PC-3 (cell line): ENCODE data around the gene IGFBPL1. TPM values are rescaled to one million over a fixed set of nuclear protein-coding genes. Genes with fewer than 3 reads are reported as not detected.

ENCODE experiments used
- ATAC-seq: fragments of 200-7000 bp; cut with Tn5 transposase; 2 replicates; pipeline ENCODE4 v1.9.1; 2020; ENCODE audit warnings: mild to moderate bottlenecking, moderate library complexity
- BruUV-seq: library from RNA; stranded (reverse); fragments of 400-500 nt; replicated peaks from 2 replicates; lab custom pipeline; 2021; lab: Mats Ljungman, UMichigan
- CTCF ChIA-PET: fragments of 300-600 bp; sonication (Branson Sonifier 250); formaldehyde crosslinking; loops from one replicate; lab custom pipeline; 2022; ENCODE audit warnings: antibody characterized with exemption; lab: Charles Lee
- POLR2A ChIA-PET: fragments of 300-600 bp; sonication (Branson Sonifier 250); formaldehyde crosslinking; loops from one replicate; lab custom pipeline; 2022; ENCODE audit warnings: antibody characterized with exemption; ENCODE audit not compliant: unreplicated experiment; lab: Charles Lee
- DNase-seq: peaks from one replicate; pipeline ENCODE4 v3.0.0-alpha.2; 2015
- H2AFZ ChIP-seq: fragments of 300-600 bp; sonication (generic); 2 replicates; pipeline ENCODE4 v1.6.0; 2016; ENCODE audit warnings: antibody characterized with exemption, low read length
- H3F3A ChIP-seq: fragments of 300-600 bp; sonication (generic); one replicate; pipeline ENCODE4 v1.6.0; 2017; ENCODE audit warnings: antibody characterized with exemption, low read length, control low read depth, mild to moderate bottlenecking; ENCODE audit not compliant: unreplicated experiment
- H3K27ac ChIP-seq: fragments of 300-600 bp; sonication (generic); 2 replicates; pipeline ENCODE4 v1.5.1; 2016; ENCODE audit warnings: mild to moderate bottlenecking, low read length
- H3K27me3 ChIP-seq: fragments of 300-600 bp; sonication (generic); 2 replicates; pipeline ENCODE4 v1.6.1; 2016; ENCODE audit warnings: low read length, mixed read lengths
- H3K36me3 ChIP-seq: fragments of 300-600 bp; sonication (generic); 2 replicates; pipeline ENCODE4 v1.6.1; 2016; ENCODE audit warnings: low read depth, mixed run types, low read length, mixed read lengths
- H3K4me1 ChIP-seq: fragments of 300-600 bp; sonication (generic); 2 replicates; pipeline ENCODE4 v1.5.1; 2016; ENCODE audit warnings: low read length; ENCODE audit not compliant: insufficient read depth
- H3K4me2 ChIP-seq: fragments of 300-600 bp; sonication (generic); 2 replicates; pipeline ENCODE4 v1.6.0; 2016; ENCODE audit warnings: low read length
- H3K4me3 ChIP-seq: fragments of 300-600 bp; sonication (generic); 2 replicates; pipeline ENCODE4 v1.5.1; 2016; ENCODE audit warnings: mild to moderate bottlenecking, low read length, mixed read lengths
- H3K79me2 ChIP-seq: fragments of 300-600 bp; sonication (generic); 2 replicates; pipeline ENCODE4 v1.6.1; 2017; ENCODE audit warnings: low read length, mixed read lengths
- H3K9ac ChIP-seq: fragments of 300-600 bp; sonication (generic); 2 replicates; pipeline ENCODE4 v1.6.0; 2016; ENCODE audit warnings: mild to moderate bottlenecking, low read length
- H3K9me2 ChIP-seq: fragments of 300-600 bp; sonication (generic); replicated peaks from 2 replicates; pipeline ENCODE4 v1.6.1; 2016; ENCODE audit warnings: mixed run types, low read length, mixed read lengths
- H3K9me3 ChIP-seq: fragments of 300-600 bp; sonication (generic); 2 replicates; pipeline ENCODE4 v1.6.1; 2016; ENCODE audit warnings: low read length, mixed read lengths
- H4K20me1 ChIP-seq: fragments of 300-600 bp; sonication (generic); 2 replicates; pipeline ENCODE4 v1.6.1; 2016; ENCODE audit warnings: low read length, mixed read lengths
- CTCF ChIP-seq: fragments of 300-600 bp; sonication (generic); conservative IDR thresholded peaks from 2 replicates; pipeline ENCODE4 v1.5.1; 2017; ENCODE audit warnings: antibody characterized with exemption, low read depth, mild to moderate bottlenecking, low read length
- EZH2 ChIP-seq: fragments of 300-600 bp; sonication (generic); IDR thresholded peaks from one replicate; pipeline ENCODE4 v1.6.1; 2017; ENCODE audit warnings: antibody characterized with exemption, mild to moderate bottlenecking, low read length; ENCODE audit not compliant: unreplicated experiment
- EZH2phosphoT487 ChIP-seq: fragments of 300-600 bp; sonication (generic); IDR thresholded peaks from 2 replicates; pipeline ENCODE4 v1.6.1; 2018; ENCODE audit warnings: mild to moderate bottlenecking, antibody characterized with exemption, low read length, borderline replicate concordance
- intact Hi-C: fragments of 100-400 bp; cut with micrococcal nuclease; formaldehyde crosslinking; loops from 2 replicates; pipeline ENCODE4 v1.9.0; 2023
- total RNA-seq: library from RNA; depleted of rRNA; stranded (reverse); fragments of >200 nt; gene quantifications from 2 replicates; pipeline ENCODE4 v1.2.3, GENCODE V29; 2014

Gene IGFBPL1
- total RNA-seq, 1 experiment from 2014 or later = 0.66 TPM

- TF ChIP-seq EZH2 (no peak), EZH2phosphoT487 (no peak), CTCF (no peak)
- Histone ChIP-seq H3K27me3 (no peaks in the 10 kb centered on the region), H3K79me2 (no peaks in the 10 kb centered on the region), H3K4me3 (no peak overlapping the region), H3K9ac (no peak overlapping the region), H2AFZ (no peak overlapping the region), H3K4me1 (no peaks in the 10 kb centered on the region), H4K20me1 (no peaks in the 10 kb centered on the region), H3K9me2 (no peaks in the 10 kb centered on the region), H3K9me3 (no peaks in the 10 kb centered on the region), H3F3A (no peaks in the 10 kb centered on the region), H3K27ac (no peak overlapping the region), H3K4me2 (no peak overlapping the region), H3K36me3 (no peaks in the 10 kb centered on the region)
- ATAC-seq = no peak
- ChIA-PET POLR2A (no interaction called here), CTCF (interaction anchor here (0.6 kb wide), 1 partner anchor 375 kb away, joined by 4 read pairs; no protein-coding TSS in a partner anchor)
- DNase-seq = no peak
- intact Hi-C loops = loop anchor here (2.0 kb wide), 1 partner anchor 31 kb away; no protein-coding TSS in a partner anchor
- BruUV-seq = no TSS peak
These were observed 54.1 kb downstream of the IGFBPL1 start for GRCh38 chr9:38370176-38370575.

- Histone ChIP-seq H2AFZ (no peak overlapping the region), H3K36me3 (no peaks in the 10 kb centered on the region), H3K79me2 (no peaks in the 10 kb centered on the region), H3K27ac (no peak overlapping the region), H4K20me1 (no peaks in the 10 kb centered on the region), H3K9me3 (no peaks in the 10 kb centered on the region), H3K9me2 (no peaks in the 10 kb centered on the region), H3K4me3 (no peak overlapping the region), H3K27me3 (no peaks in the 10 kb centered on the region), H3K4me1 (no peaks in the 10 kb centered on the region), H3K9ac (no peak overlapping the region), H3F3A (no peaks in the 10 kb centered on the region), H3K4me2 (no peak overlapping the region)
- ATAC-seq = no peak
- no peak for DNase-seq
- no peak for TF ChIP-seq CTCF
- TF ChIP-seq EZH2 = no peak
- no peak for TF ChIP-seq EZH2phosphoT487
- BruUV-seq = no TSS peak
- intact Hi-C loops = loop anchor here (10.0 kb wide), 1 partner anchor 784 kb away; no protein-coding TSS in a partner anchor
- CTCF ChIA-PET = no interaction called here
- POLR2A ChIA-PET = no interaction called here
These were observed 55.5 kb downstream of the IGFBPL1 start for GRCh38 chr9:38368731-38369130.

- no peak overlapping the region for H2AFZ ChIP-seq
- TF ChIP-seq EZH2phosphoT487 (no peak), EZH2 (no peak), CTCF (no peak)
- no peak overlapping the region for H3K27ac ChIP-seq
- peaks cover under 1% of the 10 kb centered on the region; the same call in 1 of the 2 replicates for H3K4me1 ChIP-seq
- H3K79me2 ChIP-seq = no peaks in the 10 kb centered on the region
- intact Hi-C loops = loop anchor here (10.0 kb wide), 1 partner anchor 783 kb away; no protein-coding TSS in a partner anchor
- CTCF ChIA-PET = no interaction called here
- no peak overlapping the region for H3K4me3 ChIP-seq
- H3K9me2 ChIP-seq = no peaks in the 10 kb centered on the region
- no peak overlapping the region for H3K9ac ChIP-seq
- H3K4me2 ChIP-seq = no peak overlapping the region
- H3K36me3 ChIP-seq = no peaks in the 10 kb centered on the region
- DNase-seq = no peak
- BruUV-seq = no TSS peak
- no peaks in the 10 kb centered on the region for H4K20me1 ChIP-seq
- H3K9me3 ChIP-seq = no peaks in the 10 kb centered on the region
- no peaks in the 10 kb centered on the region for H3K27me3 ChIP-seq
- POLR2A ChIA-PET = no interaction called here
- no peaks in the 10 kb centered on the region for H3F3A ChIP-seq
- ATAC-seq = no peak
These were observed 56.4 kb downstream of the IGFBPL1 start for GRCh38 chr9:38367898-38368297.
